ENCODE measurements around the gene SGSM2.

DNA sequence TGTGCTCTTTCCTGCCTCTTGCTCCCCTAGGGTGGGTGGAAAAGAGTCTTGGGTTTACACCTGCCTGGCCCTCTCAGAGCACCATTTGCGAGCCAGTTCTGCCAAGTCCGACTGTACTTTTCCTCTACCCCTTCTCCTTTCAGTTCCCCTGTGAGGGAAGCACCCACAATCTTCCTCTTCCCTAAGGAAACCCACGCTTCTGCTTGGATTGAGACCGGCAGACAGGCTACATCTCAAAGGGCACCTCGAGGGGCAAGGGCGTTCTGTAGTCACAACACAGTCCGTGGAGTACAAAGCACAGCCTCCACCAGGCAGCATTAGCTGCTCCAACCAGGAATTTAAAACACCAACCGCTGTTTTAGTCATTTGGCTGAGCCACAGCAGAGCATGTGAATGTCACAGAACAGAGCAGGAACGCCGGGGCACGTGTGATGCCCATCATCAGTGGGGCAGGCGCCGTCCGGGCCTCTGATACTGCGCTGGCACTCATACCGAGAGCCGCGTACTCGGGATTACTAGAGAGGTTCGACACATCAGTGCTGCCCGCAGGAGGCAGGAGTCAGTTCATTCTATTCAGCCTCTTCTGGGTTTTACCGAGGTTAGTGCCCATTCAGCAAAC lies 77.3 kb downstream of the SGSM2 start:
- TF ChIP-seq POLR2AphosphoS5 (IDR thresholded peaks at IDR 0.05; ENCODE audit: low read depth, low read length) (no peak), POLR2A (IDR thresholded peaks at IDR 0.05; ENCODE audit: low read depth, low read length) (no peak)
